Vagina (tissue), 2 donors: ENCODE results near the gene VAMP2. TPM values are rescaled to one million over a fixed set of nuclear protein-coding genes. Genes with fewer than 3 reads are reported as not detected.
A peak's percentile ranks its signal among the peaks of the same experiment; 100 is the strongest.

ENCODE experiments used
- DNase-seq, 2 donors: peaks; one replicate each; pipeline ENCODE4 v3.0.0-alpha.2; 2017; ENCODE audit errors: extremely low spot score in 2 of 2
- H3K27ac ChIP-seq: fragments of 200-600 bp; sonication (generic); one replicate; pipeline ENCODE4 v1.5.1; 2019
- H3K27me3 ChIP-seq: fragments of 200-600 bp; sonication (generic); one replicate; pipeline ENCODE4 v1.5.1; 2019
- H3K36me3 ChIP-seq, 2 donors: fragments of 200-600 bp; sonication (generic); one replicate each; pipeline ENCODE4 v1.5.1; 2017 to 2019
- H3K4me1 ChIP-seq: fragments of 200-600 bp; sonication (generic); one replicate; pipeline ENCODE4 v1.5.1; 2019
- H3K4me3 ChIP-seq, 2 donors: fragments of 200-600 bp; sonication (generic); 1 replicate in 1 of 2; 2 replicates in 1 of 2; pipeline ENCODE4 v1.5.1; 2016 to 2019
- H3K9me3 ChIP-seq: fragments of 200-600 bp; sonication (generic); one replicate; pipeline ENCODE4 v1.5.1; 2019
- POLR2A ChIP-seq, 2 donors: fragments of 450-650 bp; IDR thresholded peaks; one replicate each; pipeline ENCODE4 v1.6.1; 2017; ENCODE audit warnings: antibody characterized with exemption in 2 of 2, mild to moderate bottlenecking in 2 of 2, moderate library complexity in 2 of 2
- POLR2AphosphoS5 ChIP-seq, 2 donors: sonication (generic); formaldehyde crosslinking; IDR thresholded peaks; one replicate each; pipeline ENCODE4 v1.9.0; 2017; ENCODE audit warnings: antibody characterized with exemption in 2 of 2, mild to moderate bottlenecking in 2 of 2, low read depth in 1 of 2; ENCODE audit not compliant: insufficient read depth in 1 of 2
- intact Hi-C: fragments of 100-400 bp; cut with DNase I; formaldehyde crosslinking; loops from one replicate; pipeline ENCODE4 v1.15.1; 2023
- total RNA-seq: library from RNA; depleted of rRNA; stranded (reverse); fragments of >200 nt; gene quantifications from one replicate; pipeline ENCODE4 v1.2.3, GENCODE V29; 2016
- TF ChIP-seq, protein P1 (sequence below), 3 experiments: fragments of 450-650 bp in 2 of 3; fragments of 200-600 bp in 1 of 3; sonication (generic) in 1 of 3; IDR thresholded peaks; one replicate each; pipeline ENCODE4 v1.5.1; 2017 to 2019; ENCODE audit warnings: antibody characterized with exemption in 3 of 3, mild to moderate bottlenecking in 2 of 3, moderate library complexity in 2 of 3

The VAMP2 gene
- total RNA-seq, 1 donor from 2014 or later, result 35.6 TPM

DNA sequence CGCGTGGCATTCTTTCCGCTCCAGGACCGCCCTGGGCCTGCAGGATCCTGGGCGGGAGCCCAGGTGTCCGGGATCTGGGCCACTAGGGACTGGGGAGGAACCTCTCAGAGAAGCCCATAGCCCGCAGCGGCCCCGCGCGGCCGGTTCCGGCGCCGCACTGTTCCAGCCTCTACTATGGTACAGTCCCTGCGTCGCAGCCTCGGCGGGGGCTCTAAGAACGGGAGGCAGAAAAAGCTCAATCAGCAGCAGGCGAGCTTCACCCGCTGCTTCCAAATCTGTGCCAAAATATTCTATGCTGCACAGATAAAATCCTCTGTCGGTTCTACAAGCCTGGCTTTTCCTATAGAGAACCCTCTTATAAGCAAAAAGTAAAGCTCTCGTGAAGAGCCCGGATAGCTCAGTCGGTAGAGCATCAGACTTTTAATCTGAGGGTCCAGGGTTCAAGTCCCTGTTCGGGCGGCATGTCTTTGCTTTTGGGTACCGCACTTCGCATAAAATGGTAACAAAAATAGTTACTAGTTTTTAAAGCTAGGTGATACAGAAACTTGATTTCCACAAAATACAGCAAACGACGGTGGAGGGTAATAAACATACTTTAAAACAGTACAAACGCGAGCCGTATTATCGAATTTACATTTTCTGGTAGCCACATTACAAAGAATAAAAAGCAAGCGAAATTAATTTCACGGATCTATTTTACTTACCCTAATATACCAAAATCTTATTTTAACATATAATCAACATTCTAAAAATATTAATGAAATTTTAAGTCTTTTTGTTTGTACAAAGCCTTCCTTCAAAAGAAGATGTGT, 43.8 kb downstream of the VAMP2 start:
- intact Hi-C loops, result no loop called here
- H3K9me3 ChIP-seq, result no peaks in the 10 kb centered on the region
- peaks cover 57% of the 10 kb centered on the region for H3K4me1 ChIP-seq
- peak in 1 of 2 donors; percentile 96 for DNase-seq
- peak overlapping the region; percentile 50 to 76 for H3K4me3 ChIP-seq
- no peaks in the 10 kb centered on the region for H3K27me3 ChIP-seq
- peak overlapping the region; percentile 98 for H3K27ac ChIP-seq
- TF ChIP-seq, protein P1, sequence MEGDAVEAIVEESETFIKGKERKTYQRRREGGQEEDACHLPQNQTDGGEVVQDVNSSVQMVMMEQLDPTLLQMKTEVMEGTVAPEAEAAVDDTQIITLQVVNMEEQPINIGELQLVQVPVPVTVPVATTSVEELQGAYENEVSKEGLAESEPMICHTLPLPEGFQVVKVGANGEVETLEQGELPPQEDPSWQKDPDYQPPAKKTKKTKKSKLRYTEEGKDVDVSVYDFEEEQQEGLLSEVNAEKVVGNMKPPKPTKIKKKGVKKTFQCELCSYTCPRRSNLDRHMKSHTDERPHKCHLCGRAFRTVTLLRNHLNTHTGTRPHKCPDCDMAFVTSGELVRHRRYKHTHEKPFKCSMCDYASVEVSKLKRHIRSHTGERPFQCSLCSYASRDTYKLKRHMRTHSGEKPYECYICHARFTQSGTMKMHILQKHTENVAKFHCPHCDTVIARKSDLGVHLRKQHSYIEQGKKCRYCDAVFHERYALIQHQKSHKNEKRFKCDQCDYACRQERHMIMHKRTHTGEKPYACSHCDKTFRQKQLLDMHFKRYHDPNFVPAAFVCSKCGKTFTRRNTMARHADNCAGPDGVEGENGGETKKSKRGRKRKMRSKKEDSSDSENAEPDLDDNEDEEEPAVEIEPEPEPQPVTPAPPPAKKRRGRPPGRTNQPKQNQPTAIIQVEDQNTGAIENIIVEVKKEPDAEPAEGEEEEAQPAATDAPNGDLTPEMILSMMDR (IDR thresholded peaks at IDR 0.05), result peak; percentile 55 to 89 (median 74)
- peak in 1 of 2 donors; percentile 53 for TF ChIP-seq POLR2AphosphoS5 (IDR thresholded peaks at IDR 0.05; ENCODE audit: insufficient read depth in 1 of 2, low read depth in 1 of 2)
- TF ChIP-seq POLR2A (IDR thresholded peaks at IDR 0.05), result no peak
- H3K36me3 ChIP-seq, result no peaks in the 10 kb centered on the region

DNA sequence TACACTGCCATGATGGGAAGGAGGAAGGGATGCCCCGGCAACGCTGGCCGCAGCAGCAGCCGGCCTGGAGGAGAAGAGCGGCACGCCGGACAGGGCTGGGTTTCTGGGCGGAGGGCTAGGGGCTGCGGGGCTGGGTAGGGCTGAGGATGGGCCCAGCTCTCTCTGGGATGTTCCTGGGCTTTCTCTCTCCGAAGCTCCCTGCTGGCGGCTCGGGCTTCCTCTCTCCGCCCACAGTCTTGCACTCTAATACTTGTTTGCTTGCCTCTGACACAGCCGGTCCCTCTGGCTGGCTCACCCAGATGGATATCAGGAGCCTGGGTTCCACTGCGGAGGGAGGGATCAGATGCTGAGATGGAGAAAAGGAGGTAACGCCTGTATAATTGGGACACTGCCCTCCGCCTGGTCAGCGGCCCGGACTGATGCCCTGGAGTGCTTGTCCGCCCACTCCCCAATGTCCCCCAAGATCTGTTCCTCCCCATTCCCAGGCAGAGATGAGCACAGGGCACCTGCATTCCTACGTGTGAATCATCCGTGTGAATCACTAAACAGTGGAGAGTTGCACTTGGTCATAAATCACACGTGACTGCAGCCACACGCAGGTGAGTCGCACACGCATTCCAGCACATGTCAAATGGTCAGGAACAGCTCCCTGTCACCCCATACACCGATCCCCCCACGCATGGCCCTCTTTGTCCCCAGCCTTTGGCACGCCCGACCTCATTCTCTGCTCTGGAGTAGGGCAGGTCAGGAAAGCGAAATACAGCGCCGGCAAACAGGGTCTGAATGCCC, 44.6 kb downstream of the VAMP2 start, which contains the start of gene ALOXE3:
TSS of gene ALOXE3 (minus strand) at position 535 of the 789 bp plus-strand sequence. CDS start at position 11, 524 bp downstream.
- Histone ChIP-seq H3K9me3 (no peaks in the 10 kb centered on the region), H3K27ac (peak within 1 kb of the TSS; percentile 98), H3K27me3 (no peaks in the 10 kb centered on the region), H3K4me3 (peak within 1 kb of the TSS; percentile 50 to 76), H3K4me1 (peaks cover 49% of the 10 kb centered on the region), H3K36me3 (no peaks in the 10 kb centered on the region)
- peak; percentile 13 to 67 for TF ChIP-seq POLR2AphosphoS5 (IDR thresholded peaks at IDR 0.05; ENCODE audit: insufficient read depth in 1 of 2, low read depth in 1 of 2)
- TF ChIP-seq POLR2A (IDR thresholded peaks at IDR 0.05), result no peak
- intact Hi-C loops, result no loop called here
- peak in 1 of 2 donors; percentile 95 for DNase-seq

DNA sequence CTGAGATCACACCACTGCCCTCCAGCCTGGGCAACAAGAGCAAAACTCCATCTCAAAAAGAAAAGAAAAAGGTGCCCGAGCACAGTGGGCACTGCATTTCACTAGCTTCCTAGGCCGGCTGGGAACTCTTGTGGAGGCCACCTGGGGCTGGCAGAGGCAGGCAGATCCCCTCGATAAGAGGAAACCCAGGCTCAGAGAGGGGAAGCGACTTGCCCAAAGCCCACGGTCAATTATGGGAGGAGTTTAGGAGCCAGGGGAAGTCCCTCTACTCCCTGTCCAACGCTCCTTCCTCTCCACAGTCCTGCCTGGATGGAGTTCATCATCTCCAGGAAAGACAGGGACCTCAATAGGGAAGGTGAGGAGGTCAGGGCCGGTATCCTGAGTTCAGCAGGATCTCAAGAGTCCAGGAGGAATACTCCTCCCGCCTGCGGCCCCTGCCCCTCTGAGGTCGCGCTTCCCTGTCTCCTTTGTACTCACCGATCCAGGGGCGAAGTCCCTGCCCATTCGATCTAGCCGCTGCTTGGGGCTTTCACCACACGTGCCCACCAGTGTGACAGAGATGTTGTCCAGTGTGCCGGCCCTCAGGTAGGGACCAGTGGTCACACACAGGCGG, 45.3 kb downstream of the VAMP2 start:
- no peaks in the 10 kb centered on the region for H3K36me3 ChIP-seq
- H3K27ac ChIP-seq, result peak overlapping the region; percentile 98
- peak overlapping the region; percentile 50 to 76 for H3K4me3 ChIP-seq
- no peaks in the 10 kb centered on the region for H3K9me3 ChIP-seq
- H3K27me3 ChIP-seq, result no peaks in the 10 kb centered on the region
- no peak for DNase-seq
- TF ChIP-seq POLR2AphosphoS5 (IDR thresholded peaks at IDR 0.05; ENCODE audit: insufficient read depth in 1 of 2, low read depth in 1 of 2) (no peak), POLR2A (IDR thresholded peaks at IDR 0.05) (no peak)
- TF ChIP-seq, protein P1 (IDR thresholded peaks at IDR 0.05), result no peak
- H3K4me1 ChIP-seq, result peaks cover 42% of the 10 kb centered on the region
- intact Hi-C loops, result no loop called here

DNA sequence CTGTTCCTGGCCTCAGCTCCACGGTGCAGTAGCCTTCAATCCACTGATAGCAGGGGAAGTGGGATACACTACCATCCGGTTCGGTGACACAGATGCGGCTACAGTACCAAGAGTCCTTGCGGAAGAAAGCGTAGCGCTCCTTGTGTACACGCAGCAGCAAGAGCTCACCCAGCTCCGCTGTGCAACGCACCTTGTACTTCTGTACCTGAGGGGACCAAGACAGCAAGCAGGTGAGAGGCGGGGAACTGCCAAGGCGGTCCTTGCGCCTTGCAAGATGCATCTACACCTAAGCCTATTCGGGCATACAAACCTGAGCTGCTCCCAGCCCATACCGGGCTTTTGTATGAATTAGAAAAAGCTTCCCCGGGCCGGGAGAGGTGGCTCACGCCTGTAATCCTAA, 46.0 kb downstream of the VAMP2 start:
- no peak for TF ChIP-seq POLR2A (IDR thresholded peaks at IDR 0.05)
- TF ChIP-seq, protein P1 (IDR thresholded peaks at IDR 0.05), result no peak
- no peak for TF ChIP-seq POLR2AphosphoS5 (IDR thresholded peaks at IDR 0.05; ENCODE audit: insufficient read depth in 1 of 2, low read depth in 1 of 2)
- no peaks in the 10 kb centered on the region for H3K36me3 ChIP-seq
- H3K9me3 ChIP-seq, result no peaks in the 10 kb centered on the region
- peaks cover 37% of the 10 kb centered on the region for H3K4me1 ChIP-seq
- intact Hi-C loops, result no loop called here
- H3K27me3 ChIP-seq, result no peaks in the 10 kb centered on the region
- no peak for DNase-seq
- H3K27ac ChIP-seq, result no peak overlapping the region
- no peak overlapping the region for H3K4me3 ChIP-seq

DNA sequence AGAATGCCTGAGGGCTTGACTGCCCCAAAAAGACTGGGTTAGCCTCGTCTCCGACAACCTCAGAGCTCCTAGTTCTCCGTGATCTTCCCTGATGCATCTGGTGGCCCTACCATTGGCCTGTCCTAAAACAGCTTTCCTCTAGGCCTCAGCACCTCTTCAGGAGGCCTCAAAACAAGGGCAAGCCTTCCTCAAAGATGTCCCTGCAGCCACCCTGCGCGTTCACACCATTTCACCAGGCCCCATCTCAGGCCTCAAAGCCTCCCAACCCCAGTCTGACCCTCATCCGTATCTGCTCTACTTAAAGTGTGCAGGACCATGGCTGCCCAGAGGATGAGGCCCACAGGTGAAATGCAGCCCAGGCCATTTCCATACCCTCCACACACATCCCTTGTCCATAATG, 51.8 kb downstream of the VAMP2 start:
- intact Hi-C loops, result no loop called here
- H3K27ac ChIP-seq, result no peak overlapping the region
- no peaks in the 10 kb centered on the region for H3K9me3 ChIP-seq
- TF ChIP-seq POLR2A (IDR thresholded peaks at IDR 0.05) (no peak), POLR2AphosphoS5 (IDR thresholded peaks at IDR 0.05; ENCODE audit: insufficient read depth in 1 of 2, low read depth in 1 of 2) (no peak)
- TF ChIP-seq, protein P1 (IDR thresholded peaks at IDR 0.05), result no peak
- DNase-seq, result no peak
- peaks cover 9% of the 10 kb centered on the region for H3K27me3 ChIP-seq
- no peaks in the 10 kb centered on the region for H3K36me3 ChIP-seq
- H3K4me3 ChIP-seq, result no peak overlapping the region
- H3K4me1 ChIP-seq, result peaks cover 13% of the 10 kb centered on the region
